Activated CD4-positive, alpha-beta T cell treated with anti-CD3 and anti-CD28 coated beads, Interleukin-2, amount 50 U/mL, for 4 hours (primary cell): ENCODE results near the gene OSCAR.

Experiments used
- DNase-seq, 2 experiments: peaks; one replicate each; pipeline ENCODE4 v3.0.0-alpha.2; 2020

OSCAR gene, protein sequence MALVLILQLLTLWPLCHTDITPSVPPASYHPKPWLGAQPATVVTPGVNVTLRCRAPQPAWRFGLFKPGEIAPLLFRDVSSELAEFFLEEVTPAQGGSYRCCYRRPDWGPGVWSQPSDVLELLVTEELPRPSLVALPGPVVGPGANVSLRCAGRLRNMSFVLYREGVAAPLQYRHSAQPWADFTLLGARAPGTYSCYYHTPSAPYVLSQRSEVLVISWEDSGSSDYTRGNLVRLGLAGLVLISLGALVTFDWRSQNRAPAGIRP

DNA sequence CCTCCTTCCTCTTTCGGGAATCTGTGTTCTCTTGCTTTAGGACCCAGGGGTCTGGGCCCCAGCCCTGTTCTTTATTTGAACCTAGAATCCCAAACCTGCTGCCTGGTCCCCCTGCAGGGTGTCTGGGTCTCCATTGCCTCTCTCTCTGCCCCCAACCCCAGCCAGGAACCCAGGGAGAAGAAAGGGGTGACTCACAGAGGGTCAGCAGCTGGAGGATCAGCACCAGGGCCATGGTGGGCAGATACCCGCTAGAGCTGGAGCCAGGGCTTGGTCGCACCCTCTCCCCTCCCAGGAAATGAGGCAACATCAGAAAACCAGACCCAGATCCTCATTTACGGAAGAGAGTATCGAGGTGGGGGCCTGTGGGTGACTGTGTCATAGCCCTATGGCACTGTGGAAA, at the start of gene OSCAR:
Gene OSCAR (minus strand): TSS at position 243 of the 400 bp plus-strand sequence. CDS start 11 bp downstream, at position 232.
- no peak for DNase-seq

- no peak for DNase-seq
Observed at GRCh38 chr19:54149021-54149812, 48.6 kb upstream of the OSCAR start.

GRCh38 chr19:54148158-54148557, 47.6 kb upstream of the OSCAR start:
- DNase-seq: no peak

- no peak for DNase-seq
Observed at GRCh38 chr19:54147676-54148075, 47.1 kb upstream of the OSCAR start.

DNA sequence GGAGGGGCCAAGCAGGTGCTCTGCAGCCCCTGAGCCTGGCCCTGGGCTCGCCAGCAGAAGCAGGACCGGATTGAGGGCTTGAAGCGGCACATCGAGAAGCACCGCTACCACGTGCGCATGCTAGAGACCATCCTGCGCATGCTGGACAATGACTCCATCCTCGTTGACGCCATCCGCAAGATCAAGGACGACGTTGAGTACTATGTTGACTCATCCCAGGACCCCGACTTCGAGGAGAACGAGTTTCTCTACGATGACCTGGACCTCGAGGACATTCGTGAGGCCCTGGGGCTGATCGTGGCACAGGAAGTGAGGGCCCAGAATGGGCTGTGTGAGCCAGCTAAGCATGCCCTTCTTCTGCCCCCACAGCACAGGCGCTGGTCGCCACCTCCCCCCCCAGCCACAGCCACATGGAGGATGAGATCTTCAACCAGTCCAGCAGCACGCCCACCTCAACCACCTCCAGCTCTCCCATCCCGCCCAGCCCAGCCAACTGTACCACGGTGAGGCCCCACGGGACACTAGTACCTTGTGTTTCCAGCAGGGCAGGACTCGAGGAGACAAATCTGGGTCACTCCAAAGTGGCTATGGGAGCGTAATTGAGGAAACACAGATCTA, 45.0 kb upstream of the OSCAR start:
- no peak for DNase-seq

DNA sequence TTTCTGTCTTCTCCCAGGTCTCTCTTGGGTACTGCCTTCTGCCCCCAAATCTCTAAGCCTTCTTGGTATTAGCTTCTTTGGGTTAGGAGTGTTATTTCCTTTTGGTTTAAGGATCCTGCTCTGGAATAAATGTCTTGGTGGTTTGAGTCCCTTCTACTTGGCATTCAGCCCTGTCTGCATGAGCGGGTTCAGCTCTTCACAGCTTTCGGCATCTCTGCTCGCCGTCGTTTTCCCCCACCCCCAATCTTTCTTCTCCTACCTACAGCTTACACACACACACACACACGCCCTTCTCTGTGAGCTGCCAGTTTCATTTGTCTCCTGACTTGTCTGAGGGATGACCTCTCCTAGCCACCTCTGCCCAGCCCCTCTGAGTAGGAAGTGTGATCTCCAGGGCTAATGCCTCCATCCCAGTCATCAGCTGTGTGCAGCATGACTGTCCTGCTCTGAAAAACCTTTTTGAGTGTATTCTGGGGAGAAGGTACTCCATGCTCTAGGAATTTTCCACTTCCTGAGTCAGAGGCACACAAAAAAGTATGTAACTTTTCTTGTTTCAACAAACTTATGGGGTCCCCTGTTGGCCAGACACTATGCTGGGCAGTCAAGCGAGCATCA, 41.7 kb upstream of the OSCAR start:
- DNase-seq: no peak

DNA sequence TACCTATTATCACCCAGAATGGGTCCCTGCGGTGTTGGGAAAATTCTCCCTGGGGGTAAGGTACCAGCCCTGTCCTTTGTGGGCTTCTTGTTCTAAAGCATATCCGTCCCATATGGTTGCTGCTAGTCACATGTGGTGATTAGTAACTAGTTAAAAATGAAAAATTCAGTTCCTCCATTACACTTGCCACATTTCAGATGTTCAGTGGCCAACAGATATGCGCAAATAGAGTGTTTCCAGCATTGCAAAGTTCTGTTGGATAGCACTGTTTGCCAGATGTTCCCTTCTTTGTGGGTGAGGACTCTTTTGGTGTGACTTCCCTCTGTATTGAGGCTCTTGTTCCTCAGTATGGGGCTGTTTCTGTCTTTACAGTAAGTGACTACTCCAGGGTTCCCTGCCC, 40.8 kb upstream of the OSCAR start:
- DNase-seq: no peak

- DNase-seq: no peak
Observed at GRCh38 chr19:54138489-54139256, 38.1 kb upstream of the OSCAR start.

DNA sequence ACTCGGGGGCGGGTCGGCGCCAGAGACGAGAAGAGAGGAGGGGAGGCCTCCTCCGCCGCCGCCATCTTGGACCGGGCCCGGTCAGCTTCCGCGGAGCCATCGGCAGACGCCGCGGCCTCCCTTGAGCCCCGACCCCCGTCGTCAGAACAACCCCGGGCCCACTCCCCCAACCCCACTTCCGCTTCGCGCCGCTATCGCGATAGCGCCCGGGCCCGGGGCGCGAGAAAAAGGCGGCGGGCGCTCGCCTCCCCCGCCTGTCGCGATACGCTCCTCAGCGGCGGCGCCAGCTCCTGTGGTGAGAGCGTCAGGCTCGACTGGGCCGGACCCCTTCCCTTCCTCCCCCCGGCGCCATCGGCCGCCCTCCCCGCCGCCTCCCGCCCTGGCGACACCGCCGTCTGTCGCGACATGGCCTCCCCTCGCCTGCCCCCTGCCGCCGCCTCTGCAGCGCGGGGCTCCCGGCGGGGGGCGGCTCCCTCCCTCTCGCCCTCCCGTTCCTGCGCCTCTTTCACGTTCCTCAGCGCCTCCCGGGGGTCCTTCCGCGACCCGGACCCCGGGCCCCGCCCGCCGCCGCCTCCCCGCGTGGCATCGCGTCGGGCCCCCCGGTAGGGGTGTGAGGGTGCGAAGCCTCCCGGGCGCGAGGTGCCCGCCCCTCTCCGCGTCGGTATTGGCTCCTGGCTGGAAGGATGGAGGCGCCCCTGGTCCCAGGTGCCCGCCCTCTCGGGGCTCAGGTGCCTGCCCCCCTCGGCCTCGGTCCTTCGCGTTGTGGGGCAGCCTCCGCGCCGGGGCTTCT, 37.3 kb upstream of the OSCAR start, which contains the start of gene CNOT3:
Gene CNOT3 (plus strand): TSS at position 64 of the 790 bp plus-strand sequence. CDS start 5,217 bp downstream, outside the sequence.
- no peak for DNase-seq

- DNase-seq: peak; percentile 99
Observed at GRCh38 chr19:54136864-54137698, 36.5 kb upstream of the OSCAR start.

GRCh38 chr19:54136086-54136863, 35.7 kb upstream of the OSCAR start:
- DNase-seq: no peak

- DNase-seq: no peak
Observed at GRCh38 chr19:54133957-54134590, 33.5 kb upstream of the OSCAR start.

GRCh38 chr19:54133312-54133956, 32.8 kb upstream of the OSCAR start:
- no peak for DNase-seq

- no peak for DNase-seq
Observed at GRCh38 chr19:54129617-54129996, 29.0 kb upstream of the OSCAR start.

GRCh38 chr19:54128796-54129616, 28.4 kb upstream of the OSCAR start:
- DNase-seq: no peak

- no peak for DNase-seq
Observed at GRCh38 chr19:54128441-54128725, 27.8 kb upstream of the OSCAR start.

DNA sequence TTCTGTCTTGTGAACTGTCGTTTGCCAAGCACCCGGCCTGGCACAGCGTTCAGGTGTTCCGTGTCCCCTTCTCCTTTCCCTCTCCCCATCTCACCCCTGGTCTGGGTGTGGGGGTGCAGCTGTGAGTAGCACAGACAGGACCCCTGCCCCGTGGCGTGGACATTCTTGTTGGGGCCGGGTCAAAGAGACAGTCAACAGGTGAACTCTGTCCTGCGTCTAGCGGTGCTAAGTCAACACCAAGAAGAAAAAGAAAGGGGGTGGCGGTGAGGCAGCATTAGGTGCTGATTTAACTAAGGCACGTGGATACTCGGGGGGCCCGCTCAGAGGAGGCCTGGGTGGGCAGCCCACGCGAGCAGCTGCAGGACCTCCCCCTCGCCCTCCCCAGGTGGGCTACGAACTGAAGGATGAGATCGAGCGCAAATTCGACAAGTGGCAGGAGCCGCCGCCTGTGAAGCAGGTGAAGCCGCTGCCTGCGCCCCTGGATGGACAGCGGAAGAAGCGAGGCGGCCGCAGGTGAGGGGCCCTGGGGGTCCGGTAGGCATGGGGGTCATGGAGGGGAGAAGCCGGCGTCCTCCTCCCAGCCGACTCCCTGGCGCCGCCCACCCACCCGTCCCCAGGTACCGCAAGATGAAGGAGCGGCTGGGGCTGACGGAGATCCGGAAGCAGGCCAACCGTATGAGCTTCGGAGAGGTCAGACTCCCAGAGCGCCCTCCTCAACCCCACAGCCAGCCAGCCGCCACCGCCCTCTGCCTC, 27.3 kb upstream of the OSCAR start:
- no peak for DNase-seq
